Endothelial cell of umbilical vein (primary cell): ENCODE measurements around the gene COX7A2L. TPM values are rescaled to one million over a fixed set of nuclear protein-coding genes. Genes with fewer than 3 reads are reported as not detected.
"Not testable (repeated sequence)": the region's sequence is repeated elsewhere in the genome, so short reads cannot be mapped to it uniquely, and the experiment has no call there.

Experiments
- BruUV-seq: library from RNA; stranded (reverse); fragments of 400-500 nt; replicated peaks from 2 replicates; lab custom pipeline; 2021; lab: Mats Ljungman, UMichigan
- CTCF ChIA-PET: fragments of 300-600, 350-600 bp; sonication (Branson Sonifier 250); formaldehyde crosslinking; loops from one replicate; lab custom pipeline; 2021; ENCODE audit warnings: antibody characterized with exemption, inconsistent platforms; lab: Charles Lee
- POLR2A ChIA-PET: fragments of 300-600, 350-600 bp; sonication (Branson Sonifier 250); formaldehyde crosslinking; loops from one replicate; lab custom pipeline; 2021; ENCODE audit warnings: antibody characterized with exemption, inconsistent platforms; lab: Charles Lee
- DNase-seq: peaks from one replicate; pipeline ENCODE4 v3.0.0-alpha.2; 2011; ENCODE audit warnings: low read depth, low spot score
- FAIRE-seq: peaks from 2 replicates; lab custom pipeline; 2011; peaks lifted over from hg19 to GRCh38; lab: Jason Lieb, UNC
- H2AFZ ChIP-seq: 2 replicates; pipeline ENCODE4 v1.6.0; 2012; ENCODE audit warnings: low read depth, low read length, control low read depth, inconsistent platforms
- H3K27ac ChIP-seq: 2 replicates; pipeline ENCODE4 v1.5.1; 2011; ENCODE audit warnings: low read depth, mild to moderate bottlenecking, control low read depth, low read length, moderate library complexity; ENCODE audit not compliant: insufficient read depth
- H3K27me3 ChIP-seq, 2 experiments: 2 replicates each; pipeline versions ENCODE4 v1.6.0 to v1.6.1; 2011; ENCODE audit warnings: low read length in 2 of 2, mixed read lengths in 1 of 2; ENCODE audit not compliant: control insufficient read depth in 2 of 2, insufficient read depth in 2 of 2
- H3K36me3 ChIP-seq, 2 experiments: 2 replicates in 1 of 2; 3 replicates in 1 of 2; pipeline ENCODE4 v1.5.1; 2011; ENCODE audit warnings: low read length in 2 of 2, mild to moderate bottlenecking in 1 of 2, moderate library complexity in 1 of 2; ENCODE audit not compliant: control insufficient read depth in 2 of 2, insufficient read depth in 2 of 2; ENCODE audit errors: extremely low read depth in 1 of 2
- H3K4me1 ChIP-seq: 3 replicates; pipeline ENCODE4 v1.5.1; 2011; ENCODE audit warnings: mild to moderate bottlenecking, low read length; ENCODE audit not compliant: control insufficient read depth, insufficient read depth; ENCODE audit errors: extremely low read depth
- H3K4me2 ChIP-seq: 2 replicates; pipeline ENCODE4 v1.6.1; 2011; ENCODE audit warnings: low read length, control low read depth, mixed read lengths; ENCODE audit not compliant: insufficient read depth
- H3K4me3 ChIP-seq, 3 experiments: fragments of 200-600 bp in 1 of 3; sonication (generic), shearing (Covaris generic) in 1 of 3; replicated peaks in 1 of 3; 2 replicates each; pipeline ENCODE4 v1.5.1; 2011 to 2016; ENCODE audit warnings: control low read depth in 3 of 3, low read length in 3 of 3, mild to moderate bottlenecking in 2 of 3, inconsistent platforms in 1 of 3, low read depth in 1 of 3, moderate library complexity in 1 of 3; ENCODE audit not compliant: insufficient read depth in 1 of 3
- H3K79me2 ChIP-seq: 2 replicates; pipeline ENCODE4 v1.6.0; 2012; ENCODE audit warnings: low read length, inconsistent platforms; ENCODE audit not compliant: control insufficient read depth, insufficient read depth
- H3K9ac ChIP-seq: replicated peaks from 2 replicates; pipeline ENCODE3; 2011; ENCODE audit warnings: low read length, control low read depth; ENCODE audit not compliant: insufficient read depth; ENCODE audit errors: extremely low read depth
- H3K9me1 ChIP-seq: replicated peaks from 3 replicates; pipeline ENCODE4 v1.6.0; 2011; ENCODE audit warnings: mild to moderate bottlenecking, low read length; ENCODE audit not compliant: control insufficient read depth, insufficient read depth; ENCODE audit errors: extremely low read depth
- H3K9me3 ChIP-seq: replicated peaks from 2 replicates; pipeline ENCODE4 v1.5.1; 2012; ENCODE audit warnings: low read length, inconsistent platforms; ENCODE audit not compliant: control insufficient read depth, insufficient read depth
- H4K20me1 ChIP-seq: replicated peaks from 2 replicates; pipeline ENCODE3; 2011; ENCODE audit warnings: mild to moderate bottlenecking, low read length; ENCODE audit not compliant: control insufficient read depth, insufficient read depth; ENCODE audit errors: extremely low read depth
- CTCF ChIP-seq, 2 donors: IDR thresholded peaks; 1 replicate in 1 of 2; 2 replicates in 1 of 2; pipeline ENCODE4 v1.5.1; 2011; ENCODE audit warnings: low read length in 2 of 2, mild to moderate bottlenecking in 2 of 2, moderate library complexity in 2 of 2, control low read depth in 1 of 2, inconsistent platforms in 1 of 2, low read depth in 1 of 2; ENCODE audit not compliant: insufficient read depth in 1 of 2; ENCODE audit errors: extremely low read depth in 1 of 2
- FOS ChIP-seq: IDR thresholded peaks from 2 replicates; pipeline ENCODE4 v1.6.1; 2011; ENCODE audit warnings: mild to moderate bottlenecking, low read length, moderate library complexity, borderline replicate concordance; ENCODE audit not compliant: insufficient read depth
- GATA2 ChIP-seq: IDR thresholded peaks from 2 replicates; pipeline ENCODE4 v1.7.0; 2011; ENCODE audit warnings: low read depth, mild to moderate bottlenecking, moderate library complexity, mixed read lengths, low read length; ENCODE audit not compliant: insufficient read length, insufficient read depth
- JUN ChIP-seq: IDR thresholded peaks from 2 replicates; pipeline ENCODE4 v1.6.1; 2011; ENCODE audit warnings: borderline replicate concordance, low read depth; ENCODE audit not compliant: insufficient read length, insufficient read depth
- MYC ChIP-seq: IDR thresholded peaks from one replicate; pipeline ENCODE4 v1.6.1; 2011; ENCODE audit warnings: mild to moderate bottlenecking, low read depth, low read length
- POLR2A ChIP-seq: IDR thresholded peaks from 2 replicates; pipeline ENCODE4 v1.6.1; 2012; ENCODE audit warnings: low read depth, mild to moderate bottlenecking, control low read depth, low read length
- POLR2AphosphoS5 ChIP-seq: IDR thresholded peaks from 2 replicates; pipeline ENCODE4 v1.6.1; 2012; ENCODE audit warnings: low read depth, mild to moderate bottlenecking, control low read depth, low read length, moderate library complexity; ENCODE audit not compliant: insufficient read depth
- dilution Hi-C: fragments of 300-500 bp; cut with MboI; formaldehyde crosslinking; loops from one replicate; pipeline ENCODE4 v1.15.0; 2019; ENCODE audit warnings: low sequenced_read_pairs; ENCODE audit not compliant: extremely low pct_ligation_motif_present
- intact Hi-C: fragments of 100-400 bp; cut with micrococcal nuclease; formaldehyde crosslinking; loops from one replicate; pipeline ENCODE4 v1.10.0; 2022
- polyA plus RNA-seq, 4 experiments: library from polyadenylated mRNA; depleted of rRNA in 3 of 4; stranded (reverse) in 3 of 4; unstranded in 1 of 4; fragments of >200 nt; gene quantifications; 2 replicates each; pipeline versions ENCODE4 v1.2.1 to v1.2.3, GENCODE V29; 2011 to 2012; ENCODE audit warnings: missing spikeins in 1 of 4
- total RNA-seq: library from RNA; stranded (reverse); gene quantifications from 2 replicates; pipeline ENCODE4 v1.2.3, GENCODE V29; 2021

Gene COX7A2L
- total and polyA plus RNA-seq, 2 donors (not counting 3 experiments of a cell fraction or from before 2014, with no cell fraction given), result 94.2 to 119 TPM

- Histone ChIP-seq H3K27ac (no peak overlapping the region), H3K9ac (no peak overlapping the region), H3K4me2 (no peak overlapping the region), H3K36me3 (peaks cover 0 to 9% of the 10 kb centered on the region in 2 experiments), H3K4me3 (no peak overlapping the region), H3K79me2 (no peaks in the 10 kb centered on the region), H4K20me1 (no peaks in the 10 kb centered on the region), H3K9me1 (no peaks in the 10 kb centered on the region), H3K27me3 (no peaks in the 10 kb centered on the region), H3K9me3 (no peaks in the 10 kb centered on the region), H3K4me1 (no peaks in the 10 kb centered on the region), H2AFZ (no peak overlapping the region)
- DNase-seq, result no peak
- POLR2A ChIA-PET, result no interaction called here
- BruUV-seq, result no TSS peak
- TF ChIP-seq JUN (no peak), POLR2AphosphoS5 (no peak), CTCF (IDR thresholded peaks at IDR 0.05; ENCODE audit: extremely low read depth in 1 of 2, insufficient read depth in 1 of 2, low read depth in 1 of 2, low read length in 2 of 2) (no peak), FOS (no peak), GATA2 (no peak), POLR2A (no peak), MYC (no peak)
- intact Hi-C loops (no loop called here), dilution Hi-C loops (no loop called here)
- FAIRE-seq, result no peak
- CTCF ChIA-PET, result interaction anchor here (1.2 kb wide), 1 partner anchor 9 kb away, joined by 4 read pairs; no protein-coding TSS in a partner anchor
Observed at GRCh38 chr2:42335514-42336104, 25.4 kb downstream of the COX7A2L start.

- CTCF ChIA-PET, result interaction anchor here (1.0 kb wide), 1 partner anchor 238 kb away, joined by 4 read pairs; no protein-coding TSS in a partner anchor
- H3K4me3 ChIP-seq, H3K9ac ChIP-seq, dilution Hi-C loops, DNase-seq, BruUV-seq, H3K4me1 ChIP-seq, H3K36me3 ChIP-seq, H3K9me3 ChIP-seq, H3K79me2 ChIP-seq, H3K27me3 ChIP-seq, H3K4me2 ChIP-seq, POLR2A ChIA-PET, H2AFZ ChIP-seq, H4K20me1 ChIP-seq, FAIRE-seq, H3K9me1 ChIP-seq, H3K27ac ChIP-seq, intact Hi-C loops: not testable (repeated sequence)
Observed at GRCh38 chr2:42334865-42335264, 26.2 kb downstream of the COX7A2L start.
